Measurements from ENCODE around the gene TMEM14B.
"Not testable (repeated sequence)": the region's sequence is repeated elsewhere in the genome, so short reads cannot be mapped to it uniquely, and the experiment has no call there.

TMEM14B gene

GRCh38 chr6:10736731-10737130 lies 10.9 kb upstream of the TMEM14B start:
- H3K4me1 ChIP-seq (ENCODE audit: insufficient read depth, low read length, severe bottlenecking), result no peaks in the 10 kb centered on the region
- no peaks in the 10 kb centered on the region for H3K79me2 ChIP-seq (ENCODE audit: insufficient read depth, low read length)
- no peaks in the 10 kb centered on the region for H3K9me3 ChIP-seq (ENCODE audit: low read length)
- H3K27me3 ChIP-seq (ENCODE audit: insufficient read depth, low read length), result no peaks in the 10 kb centered on the region
- no peaks in the 10 kb centered on the region for H3F3A ChIP-seq (ENCODE audit: insufficient read depth, low read length)
- no peak overlapping the region for H3K27ac ChIP-seq (ENCODE audit: low read depth, low read length, poor library complexity, severe bottlenecking)
- H3K36me3 ChIP-seq (ENCODE audit: insufficient read depth, low read length), result peaks cover 10% of the 10 kb centered on the region
- no peak overlapping the region for H3K9ac ChIP-seq (ENCODE audit: low read length)
- H3K4me2 ChIP-seq (ENCODE audit: low read length), result no peak overlapping the region
- H3K4me3 ChIP-seq (ENCODE audit: low read depth, low read length, poor library complexity, severe bottlenecking), result no peak overlapping the region
- no peaks in the 10 kb centered on the region for H3K9me2 ChIP-seq (ENCODE audit: low read depth, low read length)
- H2AFZ ChIP-seq (ENCODE audit: low read length), result no peak overlapping the region
- no peak for TF ChIP-seq CTCF (IDR thresholded peaks at IDR 0.05; ENCODE audit: low read length)
- TF ChIP-seq EZH2 (IDR thresholded peaks at IDR 0.05; ENCODE audit: borderline replicate concordance, low read length), result no peak
- H4K20me1 ChIP-seq (ENCODE audit: insufficient read depth, low read length), result no peaks in the 10 kb centered on the region

- H3K4me2 ChIP-seq (ENCODE audit: low read length), result no peak overlapping the region
- H3K36me3 ChIP-seq (ENCODE audit: insufficient read depth, low read length), result no peaks in the 10 kb centered on the region
- no peaks in the 10 kb centered on the region for H3K9me2 ChIP-seq (ENCODE audit: low read depth, low read length)
- H3K27ac ChIP-seq (ENCODE audit: low read depth, low read length, poor library complexity, severe bottlenecking), result no peak overlapping the region
- H3K79me2 ChIP-seq (ENCODE audit: insufficient read depth, low read length), result no peaks in the 10 kb centered on the region
- no peaks in the 10 kb centered on the region for H3K27me3 ChIP-seq (ENCODE audit: insufficient read depth, low read length)
- H3K9me3 ChIP-seq (ENCODE audit: low read length), result no peaks in the 10 kb centered on the region
- no peak overlapping the region for H3K4me3 ChIP-seq (ENCODE audit: low read depth, low read length, poor library complexity, severe bottlenecking)
- no peaks in the 10 kb centered on the region for H4K20me1 ChIP-seq (ENCODE audit: insufficient read depth, low read length)
- TF ChIP-seq EZH2 (IDR thresholded peaks at IDR 0.05; ENCODE audit: borderline replicate concordance, low read length) (no peak), CTCF (IDR thresholded peaks at IDR 0.05; ENCODE audit: low read length) (no peak)
- peaks cover 2% of the 10 kb centered on the region for H3K4me1 ChIP-seq (ENCODE audit: insufficient read depth, low read length, severe bottlenecking)
- no peak overlapping the region for H2AFZ ChIP-seq (ENCODE audit: low read length)
- H3F3A ChIP-seq (ENCODE audit: insufficient read depth, low read length), result no peaks in the 10 kb centered on the region
- H3K9ac ChIP-seq (ENCODE audit: low read length), result no peak overlapping the region
Observed at GRCh38 chr6:10740061-10740460, 7.5 kb upstream of the TMEM14B start.

- H3K4me1 ChIP-seq (ENCODE audit: insufficient read depth, low read length, severe bottlenecking), result peaks cover 15% of the 10 kb centered on the region
- H3K36me3 ChIP-seq (ENCODE audit: insufficient read depth, low read length); H3K79me2 ChIP-seq (ENCODE audit: insufficient read depth, low read length); H3K4me3 ChIP-seq (ENCODE audit: low read depth, low read length, poor library complexity, severe bottlenecking); H3K9me2 ChIP-seq (ENCODE audit: low read depth, low read length); H2AFZ ChIP-seq (ENCODE audit: low read length); H4K20me1 ChIP-seq (ENCODE audit: insufficient read depth, low read length); H3K4me2 ChIP-seq (ENCODE audit: low read length); H3K27me3 ChIP-seq (ENCODE audit: insufficient read depth, low read length); H3K9ac ChIP-seq (ENCODE audit: low read length); H3K27ac ChIP-seq (ENCODE audit: low read depth, low read length, poor library complexity, severe bottlenecking); H3K9me3 ChIP-seq (ENCODE audit: low read length); H3F3A ChIP-seq (ENCODE audit: insufficient read depth, low read length): not testable (repeated sequence)
Observed at GRCh38 chr6:10741643-10742042, 6.0 kb upstream of the TMEM14B start.

GRCh38 chr6:10742251-10742650 lies 5.4 kb upstream of the TMEM14B start:
- H3F3A ChIP-seq (ENCODE audit: insufficient read depth, low read length), result no peaks in the 10 kb centered on the region
- no peak overlapping the region for H3K4me3 ChIP-seq (ENCODE audit: low read depth, low read length, poor library complexity, severe bottlenecking)
- H2AFZ ChIP-seq (ENCODE audit: low read length), result no peak overlapping the region
- no peaks in the 10 kb centered on the region for H3K79me2 ChIP-seq (ENCODE audit: insufficient read depth, low read length)
- no peak overlapping the region for H3K4me2 ChIP-seq (ENCODE audit: low read length)
- H3K4me1 ChIP-seq (ENCODE audit: insufficient read depth, low read length, severe bottlenecking), result peaks cover 19% of the 10 kb centered on the region
- no peaks in the 10 kb centered on the region for H3K9me3 ChIP-seq (ENCODE audit: low read length)
- no peaks in the 10 kb centered on the region for H4K20me1 ChIP-seq (ENCODE audit: insufficient read depth, low read length)
- no peaks in the 10 kb centered on the region for H3K27me3 ChIP-seq (ENCODE audit: insufficient read depth, low read length)
- no peak overlapping the region for H3K27ac ChIP-seq (ENCODE audit: low read depth, low read length, poor library complexity, severe bottlenecking)
- TF ChIP-seq EZH2 (IDR thresholded peaks at IDR 0.05; ENCODE audit: borderline replicate concordance, low read length), result no peak
- TF ChIP-seq CTCF (IDR thresholded peaks at IDR 0.05; ENCODE audit: low read length), result no peak
- H3K9me2 ChIP-seq (ENCODE audit: low read depth, low read length), result no peaks in the 10 kb centered on the region
- no peaks in the 10 kb centered on the region for H3K36me3 ChIP-seq (ENCODE audit: insufficient read depth, low read length)
- no peak overlapping the region for H3K9ac ChIP-seq (ENCODE audit: low read length)
